ENCODE measurements around the gene INPP4A. TPM values are rescaled to one million over a fixed set of nuclear protein-coding genes. Genes with fewer than 3 reads are reported as not detected.

Gene INPP4A
- total and polyA plus RNA-seq, 12 donors, result 3.8 to 31.2 (median 21.1) TPM

DNA sequence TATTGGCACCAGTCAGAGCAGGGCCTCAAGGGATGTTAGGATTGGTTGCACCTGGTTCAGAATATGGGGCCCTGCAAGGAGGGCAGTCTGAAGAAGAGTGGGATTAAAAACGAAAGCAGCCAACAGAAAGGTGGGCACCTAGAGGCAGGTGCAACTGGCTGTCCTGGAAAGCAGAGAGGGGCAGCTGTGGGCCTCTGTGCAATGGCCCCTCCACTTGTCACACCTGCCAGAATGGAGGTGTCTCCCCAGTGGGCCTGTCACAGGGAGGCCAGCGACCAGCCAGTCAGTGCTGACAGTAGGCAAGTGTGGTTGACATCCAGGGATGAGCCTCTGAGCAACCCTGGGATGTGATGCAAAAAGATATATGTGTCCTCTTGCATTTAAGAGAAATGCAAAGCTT is 37.7 kb downstream of the INPP4A start:
- Histone ChIP-seq H3K36me3 (no peaks in the 10 kb centered on the region), H3K9me3 (no peaks in the 10 kb centered on the region), H3K4me1 (peaks cover 33 to 97% (median 78%) of the 10 kb centered on the region in 9 donors), H3K4me3 (no peak overlapping the region), H3K27ac (no peak overlapping the region), H3K27me3 (no peaks in the 10 kb centered on the region)
- DNase-seq (no peak), ATAC-seq (no peak)
- TF ChIP-seq, protein P1, sequence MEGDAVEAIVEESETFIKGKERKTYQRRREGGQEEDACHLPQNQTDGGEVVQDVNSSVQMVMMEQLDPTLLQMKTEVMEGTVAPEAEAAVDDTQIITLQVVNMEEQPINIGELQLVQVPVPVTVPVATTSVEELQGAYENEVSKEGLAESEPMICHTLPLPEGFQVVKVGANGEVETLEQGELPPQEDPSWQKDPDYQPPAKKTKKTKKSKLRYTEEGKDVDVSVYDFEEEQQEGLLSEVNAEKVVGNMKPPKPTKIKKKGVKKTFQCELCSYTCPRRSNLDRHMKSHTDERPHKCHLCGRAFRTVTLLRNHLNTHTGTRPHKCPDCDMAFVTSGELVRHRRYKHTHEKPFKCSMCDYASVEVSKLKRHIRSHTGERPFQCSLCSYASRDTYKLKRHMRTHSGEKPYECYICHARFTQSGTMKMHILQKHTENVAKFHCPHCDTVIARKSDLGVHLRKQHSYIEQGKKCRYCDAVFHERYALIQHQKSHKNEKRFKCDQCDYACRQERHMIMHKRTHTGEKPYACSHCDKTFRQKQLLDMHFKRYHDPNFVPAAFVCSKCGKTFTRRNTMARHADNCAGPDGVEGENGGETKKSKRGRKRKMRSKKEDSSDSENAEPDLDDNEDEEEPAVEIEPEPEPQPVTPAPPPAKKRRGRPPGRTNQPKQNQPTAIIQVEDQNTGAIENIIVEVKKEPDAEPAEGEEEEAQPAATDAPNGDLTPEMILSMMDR (IDR thresholded peaks at IDR 0.05), result no peak
- 82 to 83% methylated on average over 2 of the region's 2 CpGs for WGBS, 2 donors
- intact Hi-C loops (cut with DNase I), result loop anchor here in 1 of 10 donors (5.0 kb wide), 1 partner anchor 35 kb away; no protein-coding TSS in a partner anchor

- Histone ChIP-seq H3K27ac (no peak overlapping the region), H3K9me3 (no peaks in the 10 kb centered on the region), H3K4me3 (no peak overlapping the region), H3K27me3 (no peaks in the 10 kb centered on the region), H3K36me3 (no peaks in the 10 kb centered on the region), H3K4me1 (peaks cover 25 to 97% (median 78%) of the 10 kb centered on the region in 9 donors)
- TF ChIP-seq, protein P1 (IDR thresholded peaks at IDR 0.05), result no peak
- intact Hi-C loops (cut with DNase I), result loop anchor here in 1 of 10 donors (5.0 kb wide), 1 partner anchor 36 kb away; no protein-coding TSS in a partner anchor
- DNase-seq (no peak), ATAC-seq (no peak)
- 90 to 95% methylated on average over 6 of the region's 6 CpGs for WGBS, 2 donors
Measured at GRCh38 chr2:98483257-98483861, 38.7 kb downstream of the INPP4A start.

DNA sequence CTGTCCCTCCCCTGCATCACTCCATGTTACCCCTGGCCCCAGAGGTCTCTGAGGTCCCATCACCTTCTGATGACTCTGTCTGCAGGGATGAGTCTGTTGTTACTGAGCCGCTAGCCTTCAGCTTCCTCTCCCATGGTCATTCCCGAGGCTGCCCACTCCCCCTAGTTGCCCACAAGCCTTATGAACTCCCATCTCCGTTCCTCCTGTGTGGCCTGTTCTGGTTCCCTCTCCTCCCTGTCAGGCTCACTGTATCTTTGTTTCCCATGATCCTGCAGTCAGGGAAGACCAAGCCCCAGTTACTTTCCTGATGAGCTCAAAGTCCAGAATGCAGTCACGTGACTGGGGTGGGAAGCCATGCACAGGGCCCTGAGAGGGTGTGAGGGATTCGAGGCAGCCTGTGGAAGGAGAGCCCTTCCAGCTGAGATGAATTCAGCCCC is 39.5 kb downstream of the INPP4A start:
- Histone ChIP-seq H3K27ac (no peak overlapping the region), H3K36me3 (no peaks in the 10 kb centered on the region), H3K9me3 (no peaks in the 10 kb centered on the region), H3K4me1 (peaks cover 17 to 94% (median 74%) of the 10 kb centered on the region in 9 donors), H3K27me3 (no peaks in the 10 kb centered on the region), H3K4me3 (no peak overlapping the region)
- TF ChIP-seq, protein P1 (IDR thresholded peaks at IDR 0.05), result no peak
- WGBS, 2 donors, result 82 to 88% methylated on average over 5 of the region's 5 CpGs
- no peak for DNase-seq
- intact Hi-C loops (cut with DNase I), result loop anchor here in 1 of 10 donors (5.0 kb wide), 1 partner anchor 37 kb away; no protein-coding TSS in a partner anchor
- ATAC-seq, result no peak

DNA sequence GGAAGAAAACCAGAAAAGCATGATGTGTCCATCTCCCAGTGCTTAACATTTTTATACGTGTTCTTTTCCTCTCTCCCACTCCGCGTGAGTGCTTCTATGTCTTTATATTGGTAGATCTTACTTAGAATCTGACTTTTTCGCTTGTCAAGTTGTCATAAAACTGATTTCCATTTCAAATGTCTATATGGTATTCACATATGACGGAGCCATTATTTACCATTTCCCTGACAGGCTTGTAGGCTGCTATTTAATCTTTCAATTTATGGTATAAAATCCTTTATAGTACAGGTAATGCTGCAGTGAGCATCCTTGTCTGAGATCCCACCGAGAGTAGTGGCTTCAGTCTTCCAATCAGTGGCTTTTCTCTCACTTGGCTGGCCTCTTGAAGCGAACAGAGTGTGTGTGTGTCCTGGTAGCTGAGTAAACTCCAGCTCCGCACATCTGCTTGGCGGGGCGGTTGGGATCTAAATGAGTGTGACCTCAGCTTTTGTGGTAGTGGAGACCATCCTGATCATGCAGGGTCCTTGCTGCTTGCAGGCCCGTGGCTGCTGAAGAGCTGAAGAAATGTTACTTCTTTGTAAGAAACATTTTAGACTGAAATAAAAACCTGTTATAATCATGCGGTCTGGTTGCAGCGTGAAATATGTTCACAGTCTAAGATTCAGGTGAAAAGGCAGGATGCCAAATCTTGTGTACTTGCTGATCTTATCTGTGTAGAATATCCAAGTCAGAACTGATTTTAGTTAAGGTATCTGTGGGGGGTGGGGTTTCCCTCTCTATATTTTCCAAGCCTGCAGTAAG is 40.2 kb downstream of the INPP4A start:
- ATAC-seq (no peak), DNase-seq (no peak)
- Histone ChIP-seq H3K9me3 (no peaks in the 10 kb centered on the region), H3K4me1 (peaks cover 10 to 94% (median 74%) of the 10 kb centered on the region in 9 donors), H3K36me3 (no peaks in the 10 kb centered on the region), H3K27ac (no peak overlapping the region), H3K4me3 (no peak overlapping the region), H3K27me3 (no peaks in the 10 kb centered on the region)
- TF ChIP-seq, protein P1 (IDR thresholded peaks at IDR 0.05), result no peak
- WGBS, 2 donors, result 92 to 94% methylated on average over 13 of the region's 13 CpGs
- intact Hi-C loops (cut with DNase I), result loop anchor here in 2 of 10 donors (5.0 kb wide), 1 partner anchor 38 kb away; no protein-coding TSS in a partner anchor
